ENCODE results near the gene PDE4B.
A peak's percentile ranks its signal among the peaks of the same experiment; 100 is the strongest.
"Not testable (repeated sequence)": the region's sequence is repeated elsewhere in the genome, so short reads cannot be mapped to it uniquely, and the experiment has no call there.

Gene PDE4B

GRCh38 chr1:65840683-65841082, 48.0 kb downstream of the PDE4B start:
- no peak for TF ChIP-seq CTCF (IDR thresholded peaks at IDR 0.05; ENCODE audit: low read length, missing control alignments)

GRCh38 chr1:65844296-65844695, 51.6 kb downstream of the PDE4B start:
- DNase-seq (ENCODE audit: low read depth): no peak
- no peak for TF ChIP-seq CTCF (IDR thresholded peaks at IDR 0.05; ENCODE audit: low read length, missing control alignments)
- no peak overlapping the region for H3K4me3 ChIP-seq (replicated peaks; ENCODE audit: low read depth, low read length)

More at GRCh38 chr1:65840683-65841082, 48.0 kb downstream of the PDE4B start:
- no peak overlapping the region for H3K4me3 ChIP-seq (replicated peaks; ENCODE audit: low read depth, low read length)
- DNase-seq (ENCODE audit: low read depth): no peak

GRCh38 chr1:65844821-65845534, 52.3 kb downstream of the PDE4B start:
- DNase-seq (ENCODE audit: low read depth): no peak
- no peak overlapping the region for H3K4me3 ChIP-seq (replicated peaks; ENCODE audit: low read depth, low read length)
- TF ChIP-seq CTCF (IDR thresholded peaks at IDR 0.05; ENCODE audit: low read length, missing control alignments): no peak

GRCh38 chr1:65845535-65846060, 52.9 kb downstream of the PDE4B start:
- no peak for DNase-seq (ENCODE audit: low read depth)
- no peak overlapping the region for H3K4me3 ChIP-seq (replicated peaks; ENCODE audit: low read depth, low read length)
- TF ChIP-seq CTCF (IDR thresholded peaks at IDR 0.05; ENCODE audit: low read length, missing control alignments): no peak

GRCh38 chr1:65846866-65847265, 54.2 kb downstream of the PDE4B start:
- peak; percentile 29 for DNase-seq (ENCODE audit: low read depth)
- no peak overlapping the region for H3K4me3 ChIP-seq (replicated peaks; ENCODE audit: low read depth, low read length)
- no peak for TF ChIP-seq CTCF (IDR thresholded peaks at IDR 0.05; ENCODE audit: low read length, missing control alignments)

- no peak overlapping the region for H3K4me3 ChIP-seq (replicated peaks; ENCODE audit: low read depth, low read length)
- TF ChIP-seq CTCF (IDR thresholded peaks at IDR 0.05; ENCODE audit: low read length, missing control alignments): no peak
- no peak for DNase-seq (ENCODE audit: low read depth)
Observed at GRCh38 chr1:65850281-65850680, 57.6 kb downstream of the PDE4B start.

- DNase-seq (ENCODE audit: low read depth); H3K4me3 ChIP-seq (replicated peaks; ENCODE audit: low read depth, low read length): not testable (repeated sequence)
Observed at GRCh38 chr1:65856591-65856990, 63.9 kb downstream of the PDE4B start.

Data from fibroblast of pulmonary artery (primary cell).